ENCODE results near the gene FBXL7.

- TF ChIP-seq CTCF (IDR thresholded peaks at IDR 0.05): no peak
- TF ChIP-seq SIN3A (IDR thresholded peaks at IDR 0.05; ENCODE audit: borderline replicate concordance, insufficient read depth, low read depth, low read length): no peak
- no peak for TF ChIP-seq POLR2AphosphoS5 (IDR thresholded peaks at IDR 0.05; ENCODE audit: low read depth, low read length)
Measured at GRCh38 chr5:15640116-15640515, 140.1 kb downstream of the FBXL7 start.

Data from Panc1 (cell line).